ENCODE measurements around the gene KIF3B. TPM values are rescaled to one million over a fixed set of nuclear protein-coding genes. Genes with fewer than 3 reads are reported as not detected.

Gene KIF3B
- total and polyA plus RNA-seq, 2 of the 13 experiments (the other 11 are each of a cell fraction or from before 2014, with no cell fraction given), result 23.6 to 28.8 TPM

- TF ChIP-seq RERE (CRISPR knock-in tag; IDR thresholded peaks at IDR 0.05; ENCODE audit: low read depth), result peak; percentile 77
- peak; percentile 69; the same call in 1 of the 2 replicates for TF ChIP-seq ISL2 (CRISPR knock-in tag; IDR thresholded peaks at IDR 0.05)
- no peak for TF ChIP-seq GABPA (IDR thresholded peaks at IDR 0.05; ENCODE audit: low read depth, low read length)
- peak; percentile 75 for TF ChIP-seq GABPA (CRISPR knock-in tag; IDR thresholded peaks at IDR 0.05; ENCODE audit: low read depth)
- TF ChIP-seq PPARG (CRISPR knock-in tag; conservative IDR thresholded peaks at IDR 0.05), result peak; percentile 87
- no peak for TF ChIP-seq ZNF773 (CRISPR knock-in tag; IDR thresholded peaks at IDR 0.05; ENCODE audit: borderline replicate concordance)
- TF ChIP-seq ELK4 (CRISPR knock-in tag; IDR thresholded peaks at IDR 0.05; ENCODE audit: borderline replicate concordance), result no peak
- peak; percentile 89 for TF ChIP-seq JARID2 (CRISPR knock-in tag; IDR thresholded peaks at IDR 0.05; ENCODE audit: insufficient replicate concordance)
- TF ChIP-seq ZNF761 (CRISPR knock-in tag; conservative IDR thresholded peaks at IDR 0.05), result peak; percentile 76; the same call in 1 of the 2 replicates
- TF ChIP-seq SRSF4 (IDR thresholded peaks at IDR 0.05; ENCODE audit: low read depth, low read length, poor library complexity, severe bottlenecking), result no peak
- TF ChIP-seq RCOR2 (CRISPR knock-in tag; IDR thresholded peaks at IDR 0.05), result peak; percentile 100
- peak; percentile 95 for TF ChIP-seq ZNF12 (CRISPR knock-in tag; IDR thresholded peaks at IDR 0.05)
- TF ChIP-seq ATRX (CRISPR knock-in tag; IDR thresholded peaks at IDR 0.05; ENCODE audit: borderline replicate concordance), result no peak
- peak; percentile 70; the same call in 1 of the 2 replicates for TF ChIP-seq RXRA (CRISPR knock-in tag; IDR thresholded peaks at IDR 0.05)
- TF ChIP-seq RAD21 (CRISPR knock-in tag; IDR thresholded peaks at IDR 0.05), result no peak; the same call in none of the 2 replicates
- no peak; the same call in 1 of the 2 replicates for TF ChIP-seq ZNF446 (CRISPR knock-in tag; IDR thresholded peaks at IDR 0.05)
- no peak for TF ChIP-seq NCOA1 (CRISPR knock-in tag; IDR thresholded peaks at IDR 0.05)
- no peak for TF ChIP-seq ZNF549 (CRISPR knock-in tag; IDR thresholded peaks at IDR 0.05)
- no peak for TF ChIP-seq ZNF879 (CRISPR knock-in tag; IDR thresholded peaks at IDR 0.05)
- no peak for TF ChIP-seq SCMH1 (CRISPR knock-in tag; IDR thresholded peaks at IDR 0.05; ENCODE audit: borderline replicate concordance)
- TF ChIP-seq ZNF572 (CRISPR knock-in tag; IDR thresholded peaks at IDR 0.05), result no peak
- TF ChIP-seq ONECUT2 (CRISPR knock-in tag; IDR thresholded peaks at IDR 0.05), result no peak
- no peak for TF ChIP-seq TERF1 (CRISPR knock-in tag; IDR thresholded peaks at IDR 0.05)
- TF ChIP-seq ZNF331 (CRISPR knock-in tag; IDR thresholded peaks at IDR 0.05), result peak; percentile 95
Measured at GRCh38 chr20:32325706-32326503, 48.5 kb downstream of the KIF3B start (continued).
